ENCODE data around the gene INTS1.

INTS1 gene, protein sequence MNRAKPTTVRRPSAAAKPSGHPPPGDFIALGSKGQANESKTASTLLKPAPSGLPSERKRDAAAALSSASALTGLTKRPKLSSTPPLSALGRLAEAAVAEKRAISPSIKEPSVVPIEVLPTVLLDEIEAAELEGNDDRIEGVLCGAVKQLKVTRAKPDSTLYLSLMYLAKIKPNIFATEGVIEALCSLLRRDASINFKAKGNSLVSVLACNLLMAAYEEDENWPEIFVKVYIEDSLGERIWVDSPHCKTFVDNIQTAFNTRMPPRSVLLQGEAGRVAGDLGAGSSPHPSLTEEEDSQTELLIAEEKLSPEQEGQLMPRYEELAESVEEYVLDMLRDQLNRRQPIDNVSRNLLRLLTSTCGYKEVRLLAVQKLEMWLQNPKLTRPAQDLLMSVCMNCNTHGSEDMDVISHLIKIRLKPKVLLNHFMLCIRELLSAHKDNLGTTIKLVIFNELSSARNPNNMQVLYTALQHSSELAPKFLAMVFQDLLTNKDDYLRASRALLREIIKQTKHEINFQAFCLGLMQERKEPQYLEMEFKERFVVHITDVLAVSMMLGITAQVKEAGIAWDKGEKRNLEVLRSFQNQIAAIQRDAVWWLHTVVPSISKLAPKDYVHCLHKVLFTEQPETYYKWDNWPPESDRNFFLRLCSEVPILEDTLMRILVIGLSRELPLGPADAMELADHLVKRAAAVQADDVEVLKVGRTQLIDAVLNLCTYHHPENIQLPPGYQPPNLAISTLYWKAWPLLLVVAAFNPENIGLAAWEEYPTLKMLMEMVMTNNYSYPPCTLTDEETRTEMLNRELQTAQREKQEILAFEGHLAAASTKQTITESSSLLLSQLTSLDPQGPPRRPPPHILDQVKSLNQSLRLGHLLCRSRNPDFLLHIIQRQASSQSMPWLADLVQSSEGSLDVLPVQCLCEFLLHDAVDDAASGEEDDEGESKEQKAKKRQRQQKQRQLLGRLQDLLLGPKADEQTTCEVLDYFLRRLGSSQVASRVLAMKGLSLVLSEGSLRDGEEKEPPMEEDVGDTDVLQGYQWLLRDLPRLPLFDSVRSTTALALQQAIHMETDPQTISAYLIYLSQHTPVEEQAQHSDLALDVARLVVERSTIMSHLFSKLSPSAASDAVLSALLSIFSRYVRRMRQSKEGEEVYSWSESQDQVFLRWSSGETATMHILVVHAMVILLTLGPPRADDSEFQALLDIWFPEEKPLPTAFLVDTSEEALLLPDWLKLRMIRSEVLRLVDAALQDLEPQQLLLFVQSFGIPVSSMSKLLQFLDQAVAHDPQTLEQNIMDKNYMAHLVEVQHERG (N-terminal part only)

GRCh38 chr7:1503816-1504775, at the start of gene INTS1:
INTS1 (minus strand) TSS chr7:1504389; CDS start chr7:1503960, 429 bp downstream.
- peak; percentile 85 for DNase-seq

- DNase-seq, result no peak
Observed at GRCh38 chr7:1553512-1554210, 49.5 kb upstream of the INTS1 start.

GRCh38 chr7:1552200-1552599, 48.0 kb upstream of the INTS1 start:
- DNase-seq, result no peak

DNA sequence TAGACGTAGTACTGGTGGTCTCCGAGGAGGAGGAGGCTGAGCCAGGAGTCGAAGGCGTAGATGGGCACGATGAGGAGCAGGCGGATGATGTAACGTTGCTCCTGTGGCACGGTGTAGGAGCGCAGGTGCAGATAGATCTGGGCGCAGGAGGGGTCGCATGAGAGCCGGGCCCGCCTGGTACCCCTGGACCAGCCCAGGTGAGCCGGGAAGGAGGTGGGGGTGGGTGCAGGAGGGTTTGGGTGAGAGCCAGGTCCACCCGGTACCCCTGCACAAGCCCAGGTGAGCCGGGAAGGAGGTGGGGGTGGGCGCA, 46.6 kb upstream of the INTS1 start:
- DNase-seq, result no peak

DNA sequence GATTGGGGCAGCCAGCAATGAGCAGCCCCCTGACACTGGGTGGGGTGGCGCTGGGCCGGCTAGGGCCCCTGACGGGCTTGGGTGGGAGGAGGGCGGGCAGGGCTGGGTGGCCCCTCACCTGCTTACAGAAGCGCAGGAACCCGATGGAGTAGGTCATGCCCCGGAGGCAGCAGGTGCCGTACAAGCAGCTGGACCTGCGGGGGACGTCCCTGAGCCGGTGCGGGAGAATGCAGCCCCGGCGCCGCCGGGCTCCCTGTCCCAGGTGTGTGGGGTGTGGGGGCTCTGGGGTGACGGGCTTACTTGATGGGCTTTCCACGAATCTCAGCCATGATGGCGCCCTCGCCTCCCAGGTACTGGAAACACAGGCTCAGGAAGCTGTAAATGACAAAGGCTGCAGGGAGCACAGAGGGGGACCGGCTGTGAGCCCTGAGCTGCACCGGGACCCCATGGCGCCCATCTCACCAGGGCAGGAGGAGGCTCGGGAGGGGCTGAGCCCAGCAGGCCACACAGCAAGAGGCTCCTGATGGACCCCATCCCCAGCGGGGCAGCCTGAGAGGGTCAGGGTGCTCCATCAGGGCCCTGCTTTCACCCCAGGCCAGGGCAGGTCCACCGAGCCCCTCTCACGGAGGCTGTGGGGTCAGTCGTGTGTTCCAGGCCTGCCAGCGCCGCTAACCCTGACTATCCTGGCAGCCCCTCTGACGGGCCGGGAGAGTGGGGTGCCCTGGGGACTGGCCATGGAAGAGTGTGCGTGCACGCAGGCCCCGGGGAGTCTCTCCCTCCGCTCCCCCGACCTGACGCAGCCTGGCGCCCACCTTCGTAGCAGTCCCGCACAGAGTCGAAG, 46.0 kb upstream of the INTS1 start:
- no peak for DNase-seq

- DNase-seq, result no peak
Observed at GRCh38 chr7:1549357-1550004, 45.3 kb upstream of the INTS1 start.

DNA sequence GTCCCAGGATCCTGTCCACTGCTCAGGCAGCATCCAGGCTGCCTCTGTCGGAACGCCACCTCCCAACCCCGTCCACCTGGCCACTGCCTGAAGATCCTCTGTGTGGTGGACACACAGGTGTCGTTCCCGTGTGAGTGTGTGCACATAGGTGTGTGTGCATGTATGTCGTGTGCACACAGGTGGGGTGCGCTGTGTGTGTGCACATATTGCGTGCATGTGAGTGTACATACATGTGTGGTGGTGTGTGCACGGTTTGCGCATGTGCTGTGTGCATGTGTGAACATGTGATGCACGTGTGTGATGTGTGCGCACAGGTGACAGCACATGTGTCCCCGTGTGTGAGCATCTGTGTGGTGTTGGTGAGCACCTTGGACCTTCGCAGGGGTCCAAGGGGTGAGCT, 44.8 kb upstream of the INTS1 start:
- DNase-seq, result no peak

GRCh38 chr7:1548438-1548831, 44.2 kb upstream of the INTS1 start:
- peak; percentile 28 for DNase-seq

DNA sequence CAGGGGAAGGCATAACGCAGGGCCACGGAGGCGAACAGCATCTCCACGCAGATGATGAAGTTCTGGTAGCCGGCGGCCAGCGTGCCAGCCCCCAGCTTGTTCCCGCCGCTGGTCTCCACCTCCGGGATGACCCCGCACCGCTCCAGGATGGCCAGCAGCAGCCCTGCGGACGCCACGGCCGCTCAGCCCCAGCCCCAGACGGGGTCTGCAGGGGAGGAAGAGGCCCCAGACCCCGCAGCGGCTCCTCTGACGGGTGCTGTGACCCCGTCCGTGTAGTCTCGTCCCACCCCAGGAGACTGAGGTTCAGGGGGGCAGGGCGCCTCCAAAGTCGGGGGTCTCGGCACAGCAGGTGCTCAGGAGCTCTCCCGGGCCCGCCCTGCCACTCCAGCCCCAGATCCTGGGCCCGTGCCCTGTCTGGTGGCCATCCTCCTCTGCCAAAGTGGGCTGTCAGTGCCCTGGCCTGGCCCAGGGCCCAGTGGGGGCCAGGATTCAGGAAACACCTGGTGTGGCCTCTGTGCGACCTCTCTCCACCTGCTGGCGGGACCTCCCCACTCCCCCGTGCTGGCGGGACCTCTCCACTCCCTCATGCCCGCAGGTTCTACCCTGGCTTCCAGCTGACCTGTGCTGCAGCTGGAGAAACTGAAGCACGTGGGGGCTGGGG, 43.7 kb upstream of the INTS1 start:
- no peak for DNase-seq

DNA sequence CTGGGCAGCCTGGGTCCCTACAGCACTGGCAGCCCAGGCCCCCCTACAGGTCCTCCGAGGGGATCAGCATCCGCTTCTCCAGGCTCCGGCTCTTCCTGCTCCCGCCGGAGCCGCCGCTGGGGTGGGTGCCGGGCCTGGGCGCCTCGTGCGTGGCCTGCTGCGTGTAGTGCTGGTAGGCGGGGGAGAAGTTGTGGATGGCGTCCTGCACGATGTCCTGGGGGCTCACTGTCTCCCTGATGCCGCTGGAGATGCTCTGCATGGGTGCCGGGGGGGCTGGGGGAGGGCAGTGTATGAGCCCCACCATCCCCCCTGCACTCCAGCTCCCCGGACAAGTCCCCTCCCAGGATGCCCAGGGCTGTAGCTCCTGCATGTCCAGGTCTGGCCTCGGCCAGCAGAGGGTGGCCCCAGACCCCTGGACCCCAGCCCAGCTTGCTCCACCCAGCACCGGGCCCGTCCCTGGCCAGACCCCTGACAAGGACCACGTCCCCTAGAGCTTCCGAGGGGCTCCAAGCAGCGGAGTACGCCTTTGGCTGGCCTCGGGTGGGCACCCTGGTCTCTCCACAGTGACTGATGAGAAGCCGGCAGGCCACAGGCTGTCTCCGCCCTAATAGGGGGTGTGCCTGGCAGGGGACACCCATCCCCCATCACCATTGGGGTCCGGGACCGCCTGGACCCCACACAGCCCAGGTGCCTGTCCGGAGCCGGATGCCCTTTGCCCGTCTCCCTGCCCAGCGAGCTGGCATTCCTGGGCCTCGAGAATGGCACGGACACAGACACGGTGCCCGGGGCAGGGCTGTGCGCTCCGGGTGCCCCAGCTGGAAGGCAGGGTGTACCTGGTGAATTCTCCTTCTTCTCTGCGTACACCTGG, 43.0 kb upstream of the INTS1 start:
- no peak for DNase-seq

DNA sequence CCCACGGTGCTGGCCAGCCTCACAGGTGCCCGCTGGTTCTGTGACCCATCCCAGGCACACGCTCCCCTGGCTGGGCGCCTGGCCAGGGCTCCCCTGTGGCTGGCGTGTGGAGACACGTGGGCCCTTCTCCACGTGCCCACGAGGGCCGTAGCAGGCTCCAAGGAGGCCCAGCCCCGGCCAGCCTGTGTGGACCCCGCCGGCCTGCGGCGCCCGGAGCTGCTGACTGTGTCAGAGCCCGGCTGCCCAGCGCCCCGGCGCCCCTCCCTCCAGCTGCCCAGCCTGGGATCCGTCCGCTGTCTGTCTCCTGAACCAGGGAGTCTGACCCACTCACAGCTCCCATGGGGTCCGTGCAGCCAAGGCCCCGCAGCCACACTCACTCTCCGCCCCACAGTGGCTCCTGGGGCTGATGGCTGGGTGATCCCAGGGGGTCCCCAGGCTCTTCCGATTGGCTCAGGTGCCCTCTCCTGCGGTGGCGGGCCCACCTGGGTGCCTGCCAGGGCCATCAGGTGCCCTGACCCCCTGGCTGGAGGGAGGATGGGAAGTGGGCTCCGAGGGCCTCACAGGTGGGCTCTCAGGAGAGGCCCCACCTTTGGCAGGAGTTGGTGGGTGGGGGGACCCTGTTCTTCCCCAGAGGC, 42.2 kb upstream of the INTS1 start:
- no peak for DNase-seq

GRCh38 chr7:1545417-1546246, 41.4 kb upstream of the INTS1 start:
- DNase-seq, result no peak

GRCh38 chr7:1544896-1545416, 40.8 kb upstream of the INTS1 start:
- DNase-seq, result no peak

GRCh38 chr7:1544178-1544895, 40.1 kb upstream of the INTS1 start:
- no peak for DNase-seq

DNA sequence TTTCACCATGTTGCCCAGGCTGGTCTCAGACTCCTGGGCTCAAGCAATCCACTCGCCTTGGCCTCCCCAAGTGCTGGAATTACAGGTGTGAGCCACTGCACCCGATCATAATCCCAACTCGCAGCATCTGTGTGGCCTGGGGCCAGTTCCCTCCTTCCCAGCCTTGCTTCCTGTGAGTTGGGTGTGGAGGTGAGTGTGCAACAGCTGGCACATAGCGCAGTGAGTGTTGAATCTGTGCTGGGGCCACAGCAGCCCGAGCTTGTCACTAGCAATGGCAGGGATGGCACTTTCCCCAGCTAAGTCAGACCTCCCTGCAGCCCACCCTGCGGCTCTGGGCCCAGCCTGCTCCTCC, 39.6 kb upstream of the INTS1 start:
- no peak for DNase-seq

Data from GF-D8 (cell line).